SK-N-SH treated with all-trans-retinoic acid at 6 μM for 48 hours (cell line): ENCODE measurements around the gene TCTA.

Experiments used
- BACH2 ChIP-seq: fragments of 250-450 bp; sonication (Bioruptor Pico); IDR thresholded peaks from 2 replicates; pipeline ENCODE4 v1.9.0; 2021; ENCODE audit warnings: mild to moderate bottlenecking, borderline replicate concordance
- CREB5 ChIP-seq: fragments of 250-450 bp; sonication (Bioruptor Pico); IDR thresholded peaks from 2 replicates; pipeline ENCODE4 v1.5.1; 2020; ENCODE audit warnings: low read depth, mild to moderate bottlenecking, moderate library complexity
- PATZ1 ChIP-seq: fragments of 250-450 bp; sonication (Bioruptor Pico); IDR thresholded peaks from 2 replicates; pipeline ENCODE4 v1.8.0; 2020; ENCODE audit warnings: mild to moderate bottlenecking, moderate library complexity, borderline replicate concordance
- PPARA ChIP-seq: fragments of 250-450 bp; sonication (Bioruptor Pico); IDR thresholded peaks from 2 replicates; pipeline ENCODE4 v1.5.0; 2020; ENCODE audit warnings: mild to moderate bottlenecking, borderline replicate concordance
- RARB ChIP-seq: fragments of 250-450 bp; sonication (Bioruptor Pico); IDR thresholded peaks from 2 replicates; pipeline ENCODE4 v1.8.0; 2021; ENCODE audit warnings: mild to moderate bottlenecking, moderate library complexity
- TOX ChIP-seq: fragments of 250-450 bp; sonication (Bioruptor Pico); IDR thresholded peaks from 2 replicates; pipeline ENCODE4 v1.8.0; 2021; ENCODE audit warnings: mild to moderate bottlenecking, moderate library complexity, borderline replicate concordance
- ZC3H10 ChIP-seq: fragments of 250-450 bp; sonication (Bioruptor Pico); IDR thresholded peaks from 2 replicates; pipeline ENCODE4 v1.5.1; 2021; ENCODE audit warnings: mild to moderate bottlenecking, moderate library complexity
- ZFP30 ChIP-seq: fragments of 450-650 bp; formaldehyde crosslinking; IDR thresholded peaks from 2 replicates; pipeline ENCODE4 v1.5.0; 2022; ENCODE audit warnings: mild to moderate bottlenecking, moderate library complexity

- TF ChIP-seq TOX (CRISPR knock-in tag): no peak
- TF ChIP-seq ZC3H10 (CRISPR knock-in tag): no peak
- no peak for TF ChIP-seq CREB5 (CRISPR knock-in tag)
- TF ChIP-seq PATZ1 (CRISPR knock-in tag): no peak
- no peak for TF ChIP-seq BACH2 (CRISPR knock-in tag)
- no peak for TF ChIP-seq RARB (CRISPR knock-in tag)
- TF ChIP-seq PPARA (CRISPR knock-in tag): no peak
- no peak for TF ChIP-seq ZFP30 (CRISPR knock-in tag)
Observed at GRCh38 chr3:49410066-49410845, 2.0 kb upstream of the TCTA start.
